NCI-H146 (cell line): ENCODE data around the gene HERC5.
A peak's percentile ranks its signal among the peaks of the same experiment; 100 is the strongest.
"Not testable (repeated sequence)": the region's sequence is repeated elsewhere in the genome, so short reads cannot be mapped to it uniquely, and the experiment has no call there.

ENCODE experiments used
- DNase-seq: peaks from one replicate; lab custom pipeline; 2025; lab: John Stamatoyannopoulos, UW

The HERC5 gene

GRCh38 chr4:88448211-88448765 is 8.6 kb upstream of the HERC5 start:
- DNase-seq: not testable (repeated sequence)

- no peak for DNase-seq
Measured at GRCh38 chr4:88448889-88449288, 8.0 kb upstream of the HERC5 start.

- no peak for DNase-seq
Measured at GRCh38 chr4:88449290-88449689, 7.6 kb upstream of the HERC5 start.

- DNase-seq: no peak
Measured at GRCh38 chr4:88451205-88451604, 5.7 kb upstream of the HERC5 start.

DNA sequence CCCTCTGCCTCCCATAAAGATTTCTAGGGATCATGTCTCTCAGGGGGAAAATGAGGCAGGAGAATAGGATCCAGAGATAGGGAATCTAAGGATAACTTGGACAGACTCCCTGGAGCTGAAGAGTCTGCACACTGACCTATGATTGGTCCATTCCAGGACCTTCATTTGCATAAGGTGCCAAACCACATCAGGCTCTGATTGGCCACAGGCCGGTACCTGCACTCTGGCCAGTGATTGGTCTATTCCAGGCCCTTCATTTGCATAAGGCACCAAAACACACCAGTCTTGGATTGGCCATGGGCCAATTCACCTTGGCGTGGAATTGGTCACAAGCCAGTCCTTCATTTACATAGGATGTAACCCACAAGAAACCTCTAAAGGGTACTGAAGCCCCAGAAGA is 4.0 kb upstream of the HERC5 start:
- no peak for DNase-seq

GRCh38 chr4:88457307-88458103 is 586 bp downstream of the HERC5 start:
- peak; percentile 15 for DNase-seq

DNA sequence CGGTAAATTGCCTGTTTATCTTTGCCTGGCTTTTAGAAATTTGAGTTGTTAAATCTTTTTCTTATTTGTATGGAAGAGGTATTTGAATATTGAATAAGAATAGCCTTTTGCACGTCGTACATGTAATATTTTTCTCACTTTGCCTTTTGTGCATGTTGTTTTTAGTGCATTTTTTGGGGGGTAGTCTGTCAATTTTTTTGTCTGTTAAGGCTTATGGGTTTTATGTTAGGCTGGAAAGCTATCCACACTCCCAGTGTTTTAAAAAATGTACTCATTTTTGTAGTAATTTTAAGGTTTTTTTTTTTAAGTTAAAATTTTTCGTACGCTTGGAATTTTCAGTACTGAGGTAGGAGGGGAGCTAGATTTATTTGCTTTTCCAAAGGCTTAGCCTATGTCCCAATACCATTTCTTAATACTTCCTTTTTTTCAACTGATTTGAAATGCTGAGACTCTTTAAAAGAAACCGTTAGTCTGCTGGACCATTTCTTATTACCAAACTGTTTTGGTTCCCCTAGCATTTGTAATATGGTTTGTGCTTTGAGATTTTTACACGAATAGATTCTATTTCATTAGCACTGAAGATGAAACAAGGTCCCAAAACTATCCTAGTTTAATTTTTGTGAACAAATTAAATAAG is 1.3 kb downstream of the HERC5 start:
- DNase-seq: no peak

- DNase-seq: no peak
Measured at GRCh38 chr4:88465653-88466192, 8.8 kb downstream of the HERC5 start.

DNA sequence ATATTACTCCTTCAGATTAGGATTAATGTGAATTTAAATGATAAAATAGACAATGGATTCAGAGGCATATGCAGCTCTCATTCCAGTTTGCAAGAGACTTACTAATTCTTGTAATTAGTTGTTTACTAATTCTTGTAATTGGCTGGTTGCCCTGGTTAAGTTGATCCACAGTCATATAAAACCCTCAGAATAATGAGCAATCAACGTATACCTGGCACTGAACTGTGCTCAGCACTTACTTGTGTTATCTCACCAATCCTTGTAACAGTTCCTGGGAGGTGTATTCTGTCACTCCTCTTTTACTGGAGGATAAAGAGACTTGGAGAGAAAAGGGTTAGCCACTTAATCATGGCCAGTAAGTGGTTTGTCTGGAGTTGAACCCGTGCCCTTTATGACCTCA is 10.5 kb downstream of the HERC5 start:
- DNase-seq: no peak

DNA sequence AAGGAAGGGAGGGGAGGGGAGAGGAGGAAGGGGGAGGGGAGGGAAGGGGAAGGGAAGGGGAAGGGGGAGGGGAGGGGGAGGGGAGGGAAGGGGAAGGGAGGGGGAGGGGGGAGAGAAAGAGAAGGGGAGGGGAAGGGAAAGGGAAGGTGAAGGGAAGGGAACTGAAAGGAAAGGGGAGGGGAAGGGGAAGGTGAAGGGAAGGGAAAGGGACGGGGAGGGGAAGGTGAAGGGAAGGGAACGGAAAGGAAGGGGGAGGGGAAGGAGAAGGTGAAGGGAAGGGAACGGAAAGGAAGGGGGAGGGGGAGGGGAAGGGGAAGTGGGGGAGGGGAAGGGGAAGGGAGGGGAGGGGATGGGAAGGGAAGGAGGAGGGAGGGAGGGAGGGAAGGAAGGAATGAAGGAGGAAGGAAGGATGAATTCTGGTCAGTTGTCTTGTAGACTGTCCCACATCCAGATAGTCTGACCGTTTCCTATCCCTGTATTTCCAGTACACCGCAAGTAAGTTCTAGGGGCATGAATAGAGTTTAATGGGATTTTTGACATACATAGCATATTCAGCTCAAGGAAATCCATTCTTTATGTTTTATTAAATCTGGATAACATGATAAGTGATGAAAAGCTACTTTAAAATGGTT is 20.4 kb downstream of the HERC5 start:
- no peak for DNase-seq

- no peak for DNase-seq
Measured at GRCh38 chr4:88478247-88478646, 21.3 kb downstream of the HERC5 start.

GRCh38 chr4:88481537-88481936 is 24.6 kb downstream of the HERC5 start:
- DNase-seq: no peak

DNA sequence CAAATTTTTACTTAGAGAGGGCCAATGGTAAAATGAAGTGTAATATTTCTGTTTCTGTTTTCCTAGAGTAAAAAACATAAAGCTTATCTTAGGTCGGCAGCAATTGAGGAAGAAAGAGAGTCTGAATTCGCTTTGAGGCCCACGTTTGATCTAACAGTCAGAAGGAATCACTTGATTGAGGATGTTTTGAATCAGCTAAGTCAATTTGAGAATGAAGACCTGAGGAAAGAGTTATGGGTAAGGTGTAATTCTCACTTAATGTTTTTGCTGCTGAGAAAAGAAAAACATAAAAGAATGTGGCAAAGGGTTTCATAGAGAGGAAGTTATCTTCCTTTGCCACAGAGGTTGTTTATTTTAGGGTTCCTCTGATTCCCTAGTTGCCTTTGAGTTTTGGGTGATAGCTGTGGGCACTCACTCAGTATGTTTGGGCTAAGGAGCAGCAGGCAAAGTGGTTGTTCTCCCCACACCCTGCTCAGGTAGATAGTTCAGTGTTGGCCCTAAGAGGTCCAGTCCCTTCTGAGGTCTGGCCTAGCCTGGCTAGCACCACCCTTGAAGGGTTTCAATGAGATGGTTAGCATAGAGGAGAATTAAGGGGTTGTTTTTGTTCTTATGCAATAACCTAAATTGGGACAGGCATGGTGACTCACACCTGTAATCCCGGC is 32.3 kb downstream of the HERC5 start:
- no peak for DNase-seq

GRCh38 chr4:88497859-88498409 is 41.0 kb downstream of the HERC5 start:
- DNase-seq: no peak

GRCh38 chr4:88503344-88503743 is 46.4 kb downstream of the HERC5 start:
- no peak for DNase-seq

- no peak for DNase-seq
Measured at GRCh38 chr4:88511236-88511635, 54.3 kb downstream of the HERC5 start.

GRCh38 chr4:88514557-88515511 is 57.9 kb downstream of the HERC5 start:
- DNase-seq: peak; percentile 8

- DNase-seq: no peak
Measured at GRCh38 chr4:88516746-88517145, 59.8 kb downstream of the HERC5 start.

DNA sequence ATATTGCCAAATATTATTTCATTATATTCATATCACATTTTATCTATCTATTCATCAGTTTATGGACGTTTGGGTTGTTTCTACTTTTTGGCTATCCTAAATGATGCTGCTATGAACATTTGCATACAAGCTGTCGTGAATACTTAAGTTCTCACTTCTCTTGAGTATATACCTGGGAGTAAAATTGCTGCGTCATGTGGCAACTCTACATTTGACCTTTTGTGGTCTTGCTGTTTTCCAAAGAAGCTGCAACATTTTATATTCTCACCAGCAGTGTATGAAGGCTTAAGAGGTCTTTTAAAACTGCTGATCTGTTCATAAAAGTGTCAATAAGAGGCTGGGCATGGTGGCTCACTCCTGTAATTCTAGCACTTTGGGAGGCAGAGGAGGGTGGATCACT is 60.9 kb downstream of the HERC5 start:
- DNase-seq: no peak

GRCh38 chr4:88518911-88519310 is 62.0 kb downstream of the HERC5 start:
- DNase-seq: no peak
